Progenitor cell of endocrine pancreas (in vitro differentiated cells): ENCODE results near the gene TLK1. TPM values are rescaled to one million over a fixed set of nuclear protein-coding genes. Genes with fewer than 3 reads are reported as not detected.
A peak's percentile ranks its signal among the peaks of the same experiment; 100 is the strongest.

Experiments used
- DNase-seq: peaks from one replicate; pipeline ENCODE4 v3.0.0; 2021; ENCODE audit warnings: low spot score; ENCODE audit not compliant: unreplicated experiment
- H3K27ac Mint-ChIP-seq: 2 replicates; pipeline ENCODE4 v1.8.0; 2021; ENCODE audit warnings: mild to moderate bottlenecking, moderate library complexity, mixed read lengths
- H3K27me3 Mint-ChIP-seq: 2 replicates; pipeline ENCODE4 v1.8.0; 2021; ENCODE audit warnings: mixed read lengths
- H3K36me3 Mint-ChIP-seq: 2 replicates; pipeline ENCODE4 v1.8.0; 2022; ENCODE audit warnings: mixed read lengths; ENCODE audit not compliant: insufficient read depth
- H3K4me1 Mint-ChIP-seq: 2 replicates; pipeline ENCODE4 v1.8.0; 2021; ENCODE audit warnings: low read depth, mixed read lengths
- H3K4me3 Mint-ChIP-seq: 2 replicates; pipeline ENCODE4 v1.8.0; 2021; ENCODE audit warnings: low read depth, mild to moderate bottlenecking, moderate library complexity, mixed read lengths
- H3K9me3 Mint-ChIP-seq: 2 replicates; pipeline ENCODE4 v1.8.0; 2021; ENCODE audit warnings: low read depth, mixed read lengths
- total RNA-seq: library from RNA; stranded (reverse); gene quantifications from 2 replicates; pipeline ENCODE4 v1.2.1, GENCODE V29; 2021
- TF ChIP-seq, protein P1 (sequence below): fragments of 200-600 bp; sonication (generic); IDR thresholded peaks from one replicate; pipeline ENCODE4 v1.5.0; 2021; ENCODE audit warnings: antibody characterized with exemption, mild to moderate bottlenecking; ENCODE audit not compliant: unreplicated experiment

The TLK1 gene
- total RNA-seq, 1 donor from 2014 or later = 75.2 TPM

DNA sequence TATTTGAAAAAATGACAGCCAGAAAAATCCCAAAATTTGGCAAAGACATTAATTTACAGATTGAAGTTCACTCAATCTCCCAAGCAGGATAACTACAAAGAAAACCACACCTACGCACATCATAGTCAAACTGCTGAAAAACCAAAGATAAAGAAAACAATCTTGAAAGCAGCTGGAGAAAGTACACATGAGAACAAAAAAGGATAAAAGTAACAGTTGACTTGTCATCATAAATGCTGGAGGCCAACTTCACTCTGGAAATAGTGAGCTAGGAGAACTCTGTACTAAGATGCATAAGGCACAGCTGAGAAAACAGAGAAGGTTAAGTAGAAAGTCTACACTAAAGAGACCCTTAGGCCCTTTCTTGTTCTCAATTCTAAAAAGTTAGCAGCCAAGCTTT is 73.1 kb downstream of the TLK1 start:
- H3K4me3 Mint-ChIP-seq = no peak overlapping the region
- H3K27me3 Mint-ChIP-seq = no peaks in the 10 kb centered on the region
- peaks cover 25% of the 10 kb centered on the region for H3K4me1 Mint-ChIP-seq
- H3K9me3 Mint-ChIP-seq = no peaks in the 10 kb centered on the region
- H3K27ac Mint-ChIP-seq = no peak overlapping the region
- TF ChIP-seq, protein P1, sequence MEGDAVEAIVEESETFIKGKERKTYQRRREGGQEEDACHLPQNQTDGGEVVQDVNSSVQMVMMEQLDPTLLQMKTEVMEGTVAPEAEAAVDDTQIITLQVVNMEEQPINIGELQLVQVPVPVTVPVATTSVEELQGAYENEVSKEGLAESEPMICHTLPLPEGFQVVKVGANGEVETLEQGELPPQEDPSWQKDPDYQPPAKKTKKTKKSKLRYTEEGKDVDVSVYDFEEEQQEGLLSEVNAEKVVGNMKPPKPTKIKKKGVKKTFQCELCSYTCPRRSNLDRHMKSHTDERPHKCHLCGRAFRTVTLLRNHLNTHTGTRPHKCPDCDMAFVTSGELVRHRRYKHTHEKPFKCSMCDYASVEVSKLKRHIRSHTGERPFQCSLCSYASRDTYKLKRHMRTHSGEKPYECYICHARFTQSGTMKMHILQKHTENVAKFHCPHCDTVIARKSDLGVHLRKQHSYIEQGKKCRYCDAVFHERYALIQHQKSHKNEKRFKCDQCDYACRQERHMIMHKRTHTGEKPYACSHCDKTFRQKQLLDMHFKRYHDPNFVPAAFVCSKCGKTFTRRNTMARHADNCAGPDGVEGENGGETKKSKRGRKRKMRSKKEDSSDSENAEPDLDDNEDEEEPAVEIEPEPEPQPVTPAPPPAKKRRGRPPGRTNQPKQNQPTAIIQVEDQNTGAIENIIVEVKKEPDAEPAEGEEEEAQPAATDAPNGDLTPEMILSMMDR = no peak
- DNase-seq = no peak
- H3K36me3 Mint-ChIP-seq = peaks cover 6% of the 10 kb centered on the region

DNA sequence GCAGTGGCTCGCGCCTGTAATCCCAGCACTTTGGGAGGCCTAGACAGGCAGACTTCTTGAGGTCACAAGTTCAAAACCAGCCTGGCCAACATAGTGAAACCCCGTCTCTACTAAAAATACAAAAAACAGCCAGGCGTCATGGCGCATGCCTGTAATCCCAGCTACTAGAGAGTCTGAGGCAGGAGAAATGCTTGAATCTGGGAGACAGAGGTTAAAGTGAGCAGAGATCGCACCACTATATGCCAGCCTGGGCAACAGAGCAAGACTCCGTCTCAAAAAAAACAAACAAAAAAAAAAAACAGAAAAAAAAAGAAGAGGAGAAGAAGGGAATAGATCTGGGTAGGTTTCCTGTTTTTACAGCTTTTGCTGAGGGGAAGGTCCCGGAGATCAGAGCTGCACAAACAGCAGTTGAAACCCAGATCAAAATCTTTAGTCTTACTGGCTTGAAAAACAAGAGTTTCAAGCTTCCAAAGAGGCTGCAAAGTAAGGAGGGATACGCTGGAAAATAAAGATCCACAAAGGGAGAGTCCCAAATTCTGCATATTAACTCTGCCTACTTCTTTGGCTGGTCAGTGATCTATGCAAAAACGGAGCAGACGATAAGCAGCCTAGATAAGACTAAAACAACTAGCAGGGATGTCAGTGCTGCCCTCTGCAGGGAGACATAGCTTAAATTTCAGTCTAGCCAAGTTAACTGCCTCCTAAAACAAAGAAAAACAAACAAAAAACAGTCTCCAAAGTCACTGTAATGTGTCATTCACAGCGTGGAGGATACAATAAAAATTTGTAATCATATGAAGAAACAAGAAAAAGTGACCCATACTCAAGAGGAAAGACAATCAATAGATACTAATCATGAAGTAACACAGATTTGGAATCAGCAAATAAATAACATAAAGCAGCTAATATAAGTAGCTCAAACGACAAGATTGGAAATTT is 74.1 kb downstream of the TLK1 start:
- Mint-ChIP-seq H3K36me3 (peaks cover 3% of the 10 kb centered on the region), H3K27ac (no peak overlapping the region), H3K9me3 (no peaks in the 10 kb centered on the region), H3K4me1 (peaks cover 25% of the 10 kb centered on the region), H3K4me3 (no peak overlapping the region), H3K27me3 (no peaks in the 10 kb centered on the region)
- TF ChIP-seq, protein P1 = peak; percentile 53
- no peak for DNase-seq

DNA sequence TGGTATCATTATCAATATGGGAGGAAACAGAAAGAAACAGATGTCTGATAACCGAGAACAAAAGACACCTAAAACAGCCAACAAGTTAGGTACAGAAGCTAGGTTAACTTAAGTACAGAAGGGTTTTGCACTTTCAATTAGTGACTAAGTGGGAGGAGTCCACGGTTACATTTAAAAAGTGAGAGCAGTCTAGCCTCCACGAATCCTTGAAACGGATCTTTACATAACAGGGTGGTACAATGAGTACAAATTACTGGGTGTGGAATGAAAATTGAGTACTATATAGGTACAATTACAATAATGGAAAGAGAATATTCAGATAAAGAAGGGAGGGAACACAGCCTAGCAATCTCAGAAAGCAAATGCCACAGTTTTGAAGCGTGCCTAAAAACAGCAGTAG is 76.6 kb downstream of the TLK1 start:
- Mint-ChIP-seq H3K27me3 (no peaks in the 10 kb centered on the region), H3K4me3 (no peak overlapping the region), H3K4me1 (peaks cover 22% of the 10 kb centered on the region), H3K9me3 (no peaks in the 10 kb centered on the region), H3K27ac (peak overlapping the region; percentile 53), H3K36me3 (peaks cover 7% of the 10 kb centered on the region)
- DNase-seq = no peak
- TF ChIP-seq, protein P1 = no peak

DNA sequence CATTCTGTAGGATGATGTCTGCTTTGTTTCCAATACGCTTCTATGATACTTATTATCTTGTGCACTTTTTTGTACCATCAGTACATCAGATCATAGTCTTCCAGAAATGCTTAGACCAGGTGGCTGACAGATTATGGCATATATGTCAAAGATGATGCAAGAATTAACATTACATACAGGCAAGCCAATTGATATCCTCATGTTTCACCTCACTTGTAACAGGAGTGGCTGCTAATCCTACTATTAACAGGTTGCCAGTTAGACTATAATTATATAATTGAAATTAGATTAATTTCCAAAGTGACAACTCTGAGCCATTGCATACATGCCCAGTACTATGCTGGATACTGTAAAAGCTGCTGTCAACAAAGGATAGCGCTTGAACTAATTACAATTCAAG is 77.2 kb downstream of the TLK1 start:
- no peaks in the 10 kb centered on the region for H3K9me3 Mint-ChIP-seq
- peaks cover 22% of the 10 kb centered on the region for H3K4me1 Mint-ChIP-seq
- no peak overlapping the region for H3K4me3 Mint-ChIP-seq
- H3K27me3 Mint-ChIP-seq = no peaks in the 10 kb centered on the region
- no peak overlapping the region for H3K27ac Mint-ChIP-seq
- TF ChIP-seq, protein P1 = no peak
- no peak for DNase-seq
- H3K36me3 Mint-ChIP-seq = peaks cover 11% of the 10 kb centered on the region

DNA sequence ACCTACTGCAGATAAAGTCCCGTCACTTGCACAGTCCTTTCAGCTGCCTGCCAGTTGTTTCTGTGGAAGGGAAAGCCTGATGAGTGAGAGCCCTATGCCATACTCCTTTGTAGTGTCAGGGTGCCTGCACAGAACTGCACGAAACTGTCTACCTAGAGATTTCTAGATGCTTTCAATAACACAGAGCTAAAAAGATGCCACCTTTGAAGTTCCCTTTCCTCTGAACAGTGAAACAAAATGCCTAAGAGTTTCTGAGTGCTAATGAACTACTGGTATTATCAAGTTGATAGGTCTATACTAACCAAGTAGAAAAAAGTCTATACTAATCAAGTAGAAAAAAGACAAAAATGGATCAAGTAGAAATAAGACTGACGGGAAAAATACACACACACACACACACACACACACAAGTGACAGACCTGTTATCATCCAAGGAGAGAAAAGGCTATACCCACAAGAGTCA is 79.0 kb downstream of the TLK1 start:
- TF ChIP-seq, protein P1 = no peak
- no peak overlapping the region for H3K4me3 Mint-ChIP-seq
- peaks cover 18% of the 10 kb centered on the region for H3K36me3 Mint-ChIP-seq
- no peak for DNase-seq
- peak overlapping the region; percentile 6 for H3K27ac Mint-ChIP-seq
- peaks cover 14% of the 10 kb centered on the region for H3K4me1 Mint-ChIP-seq
- H3K27me3 Mint-ChIP-seq = no peaks in the 10 kb centered on the region
- H3K9me3 Mint-ChIP-seq = no peaks in the 10 kb centered on the region
